Measurements from ENCODE around the gene IL32.
"Not testable (repeated sequence)": the region's sequence is repeated elsewhere in the genome, so short reads cannot be mapped to it uniquely, and the experiment has no call there.

IL32 gene

DNA sequence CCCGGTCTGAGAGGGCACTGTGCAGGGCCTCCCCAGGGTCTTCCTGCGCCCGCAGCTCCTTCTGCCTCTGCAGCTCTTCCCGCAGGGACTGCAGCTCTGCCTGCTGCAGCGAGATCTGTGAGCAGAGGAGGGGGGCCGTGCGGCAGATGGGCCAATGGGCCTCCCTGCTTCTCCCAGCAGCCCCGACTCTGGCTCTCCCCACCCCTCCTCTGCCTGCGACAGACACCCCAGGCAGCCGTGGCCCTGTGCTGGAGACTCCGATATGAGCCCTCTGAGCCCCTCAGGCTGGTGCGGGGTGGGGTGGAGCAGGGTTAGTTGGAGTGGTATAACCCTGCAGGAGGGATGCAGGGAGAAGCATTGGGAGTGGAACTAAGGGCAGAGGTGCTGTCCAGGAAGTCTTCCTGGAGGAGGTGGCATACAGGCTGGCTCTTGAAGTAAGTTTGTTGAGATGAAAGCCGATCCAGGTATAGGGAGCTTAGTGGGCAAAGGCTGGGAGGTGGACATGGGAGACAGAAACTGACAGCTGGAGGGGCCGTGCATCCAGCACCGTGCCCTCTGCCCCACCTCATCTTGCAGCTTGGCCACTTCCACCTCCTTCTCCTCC lies 36.6 kb upstream of the IL32 start:
- DNase-seq, result no peak

DNA sequence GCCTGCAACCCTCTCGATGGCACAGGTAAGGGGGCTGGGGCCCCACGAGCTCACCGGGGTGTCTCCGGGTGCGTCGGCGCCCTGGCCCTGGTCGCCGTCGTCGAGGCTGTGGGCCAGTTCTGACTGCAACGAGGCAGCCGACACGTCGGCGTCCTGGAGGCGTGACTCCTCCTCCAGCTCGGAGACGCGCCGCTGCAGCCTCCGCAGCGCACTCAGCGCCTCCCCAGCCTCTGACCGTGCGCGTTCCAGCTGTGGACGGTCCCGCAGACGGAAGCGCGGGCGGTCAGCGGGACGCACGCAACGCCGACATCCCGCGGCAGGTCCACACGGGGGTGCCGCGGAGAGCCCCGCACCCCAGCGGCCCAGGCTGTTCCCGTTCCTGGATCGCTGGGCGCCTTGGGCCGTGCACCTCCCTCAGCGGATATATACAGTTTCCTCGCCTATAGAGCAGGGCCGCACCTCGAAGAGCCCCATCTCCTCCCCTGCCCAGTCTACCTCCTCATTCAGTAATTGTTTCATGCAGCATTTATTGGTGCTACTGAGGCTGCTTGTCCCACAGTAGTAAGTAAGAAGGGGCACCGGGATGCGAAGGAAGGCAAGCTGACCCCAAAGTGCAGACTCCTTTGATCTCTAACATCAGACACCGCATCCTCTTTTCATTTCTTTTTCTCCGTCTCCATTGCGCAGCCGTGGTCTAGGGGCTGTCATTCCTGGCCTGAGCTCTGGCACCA lies 35.8 kb upstream of the IL32 start:
- DNase-seq, result no peak

DNA sequence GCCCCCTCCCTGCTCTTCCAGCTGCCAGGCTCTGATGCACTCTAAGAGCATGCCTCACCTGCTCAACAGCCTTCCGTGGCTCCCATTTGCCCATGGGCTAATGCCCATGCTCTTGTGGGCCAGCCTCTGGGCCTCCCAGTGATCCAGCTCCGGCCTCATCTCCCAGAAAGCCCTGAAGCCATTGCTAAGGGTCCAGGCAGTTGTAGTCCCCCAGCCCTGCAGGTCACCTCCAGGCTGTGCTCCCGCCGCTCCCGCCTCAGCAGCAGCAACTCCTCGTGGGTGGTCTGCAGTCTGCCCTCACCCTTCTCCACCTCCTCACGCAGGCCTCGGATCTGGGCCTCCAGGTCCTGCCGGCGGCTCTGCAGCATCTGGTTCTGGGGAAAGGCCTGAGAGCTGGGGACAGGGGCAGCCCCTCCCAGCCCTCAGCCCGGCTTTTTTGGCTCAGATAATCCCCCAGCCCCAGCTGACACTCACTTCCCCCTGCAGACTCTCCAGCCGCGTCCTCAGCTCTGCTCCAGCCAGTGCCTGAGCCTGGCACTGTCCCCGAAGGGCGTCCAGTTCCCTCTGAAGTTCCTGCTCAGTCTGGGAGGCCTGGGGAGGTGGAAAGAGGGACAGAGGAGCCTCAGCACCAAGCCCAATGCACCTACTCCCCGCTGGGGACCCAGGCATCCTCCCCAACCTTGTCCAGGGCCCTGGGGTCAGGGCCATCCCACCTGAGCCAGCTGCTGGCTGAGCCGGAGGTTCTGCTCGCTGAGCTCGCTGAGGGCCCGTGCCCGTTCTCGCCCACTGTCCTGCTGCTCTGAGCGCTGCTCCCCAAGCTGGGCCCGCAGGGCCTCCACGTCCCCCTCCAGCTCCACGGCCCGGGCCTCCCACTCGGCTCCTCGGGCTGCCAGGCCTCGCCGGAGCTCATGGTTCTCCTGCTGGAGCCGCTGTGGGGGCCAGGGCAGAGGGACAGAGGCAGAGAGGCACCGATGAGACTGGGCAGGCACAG lies 34.9 kb upstream of the IL32 start:
- no peak for DNase-seq

DNA sequence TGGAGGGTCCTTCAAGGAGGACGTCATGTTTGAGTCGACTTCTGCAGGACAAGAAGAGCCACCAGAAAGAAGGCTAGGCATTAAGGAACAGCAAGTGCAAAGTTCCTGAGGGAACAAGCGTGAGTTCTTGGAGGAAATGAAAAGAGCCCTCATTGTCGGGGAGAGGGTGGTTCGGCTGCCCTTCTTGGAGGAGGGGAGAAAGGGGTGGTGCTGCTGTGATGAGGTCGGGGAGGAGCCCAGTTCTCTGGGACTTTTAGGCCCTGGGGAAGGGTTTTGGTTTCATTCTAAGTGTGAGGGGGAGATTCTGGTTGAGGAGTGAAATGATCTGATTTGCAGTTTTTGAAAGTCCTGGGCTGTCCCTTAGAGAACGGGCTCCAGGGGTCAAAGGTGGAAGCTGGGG lies 32.8 kb upstream of the IL32 start:
- no peak for DNase-seq

DNA sequence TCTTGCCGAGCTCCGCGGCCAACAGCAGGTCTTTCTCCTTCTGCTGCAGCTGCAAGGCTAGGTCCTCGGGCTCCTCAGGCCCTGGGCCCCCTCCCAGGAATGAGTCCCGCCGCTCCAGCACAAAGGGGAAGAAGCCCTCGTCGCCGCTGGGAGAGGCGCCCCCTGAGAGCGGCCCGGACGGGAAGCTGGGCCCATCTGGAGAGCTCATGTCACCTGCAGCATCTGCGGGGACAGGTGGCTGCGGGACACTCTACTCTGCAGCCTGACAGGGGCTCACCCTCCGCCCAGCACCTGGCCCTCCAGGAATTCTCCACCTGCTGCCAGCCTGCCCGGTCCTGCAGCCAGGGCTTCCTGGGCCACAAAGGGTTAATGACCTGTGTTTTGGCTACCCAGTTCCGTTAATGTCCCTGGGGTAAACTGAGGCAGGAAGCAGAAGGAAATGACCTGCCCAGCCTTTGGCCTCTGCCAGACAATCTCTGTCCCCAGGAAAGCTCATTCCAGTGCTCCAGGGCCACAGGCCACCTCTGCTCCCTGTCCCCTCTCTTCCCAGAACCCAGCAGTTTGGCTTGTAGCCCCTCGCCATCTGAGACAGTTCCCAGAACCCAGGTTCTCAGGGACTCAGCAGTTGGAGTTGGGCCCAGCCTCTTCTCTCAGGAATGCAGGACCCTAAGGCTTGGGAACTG lies 30.0 kb upstream of the IL32 start:
- DNase-seq, result no peak

DNA sequence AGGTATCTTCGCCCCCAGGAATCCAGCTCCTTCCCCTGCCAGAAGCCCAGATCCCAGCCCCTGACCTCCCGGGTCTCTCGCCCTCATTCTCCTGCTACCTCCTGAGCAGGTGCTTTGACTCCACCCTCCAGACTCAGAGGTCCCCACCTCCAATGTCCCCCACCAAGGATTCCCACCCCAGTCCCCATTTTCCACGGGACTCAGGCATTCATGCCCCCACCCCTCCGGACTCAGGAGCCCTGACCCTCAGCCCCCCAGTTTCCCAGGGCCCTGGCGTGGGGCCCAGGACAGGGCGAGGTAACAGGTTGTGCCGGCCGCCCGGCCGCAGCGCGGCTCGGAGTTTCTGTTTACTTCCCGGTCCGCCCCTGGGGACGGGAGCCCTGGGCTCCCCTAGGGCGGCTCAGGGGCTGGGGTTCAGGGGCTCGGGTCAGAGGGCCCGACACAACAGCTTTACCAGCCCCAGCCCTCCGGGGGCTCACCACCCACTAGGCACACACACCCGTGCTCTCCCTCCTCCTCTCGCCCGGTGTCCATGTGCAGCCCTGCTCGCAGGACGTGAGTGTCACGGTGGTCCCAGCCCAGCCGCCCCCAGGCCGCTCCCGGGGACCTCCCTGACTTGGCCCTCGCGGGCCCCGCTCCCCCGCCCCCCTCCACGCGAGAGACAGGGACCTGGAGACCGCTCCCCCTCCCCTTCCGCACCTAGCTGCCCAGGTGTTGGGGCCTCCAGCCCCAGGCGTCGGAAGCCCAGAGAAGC lies 29.3 kb upstream of the IL32 start:
- DNase-seq, result no peak

DNA sequence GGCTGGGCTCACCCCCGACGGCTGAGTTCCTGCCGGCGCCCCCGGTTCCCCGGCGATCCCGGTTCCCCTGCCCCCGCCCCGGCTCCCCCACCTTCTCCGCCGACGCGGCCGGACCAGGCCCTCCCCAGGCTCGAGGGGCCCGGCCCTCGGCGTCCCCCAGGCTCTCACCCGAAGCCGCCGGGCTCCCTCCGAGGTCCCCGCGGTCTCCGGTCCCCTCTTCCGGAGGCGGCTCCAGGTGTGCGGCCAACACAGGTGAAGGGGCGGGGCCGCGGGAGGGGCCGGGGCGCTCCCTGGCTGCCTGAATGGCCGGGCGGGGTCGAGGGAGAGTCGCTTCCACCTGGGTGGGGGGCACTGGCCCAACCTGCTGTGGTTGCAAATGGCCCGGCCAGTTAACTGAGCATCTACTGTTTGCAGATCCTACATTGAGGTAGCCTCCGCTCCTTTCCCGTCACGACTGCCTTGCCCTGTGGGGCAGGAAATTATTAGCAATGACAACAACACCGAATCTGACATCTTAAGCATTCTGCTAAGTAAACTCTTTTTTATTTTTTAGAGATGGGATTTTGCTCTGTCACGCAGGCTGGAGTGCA lies 28.6 kb upstream of the IL32 start, which contains the start of gene BICDL2:
Gene BICDL2, minus strand, starts transcription at position 219 of the 590 bp plus-strand sequence. CDS start 1,448 bp downstream, outside the sequence.
- DNase-seq, result no peak

DNA sequence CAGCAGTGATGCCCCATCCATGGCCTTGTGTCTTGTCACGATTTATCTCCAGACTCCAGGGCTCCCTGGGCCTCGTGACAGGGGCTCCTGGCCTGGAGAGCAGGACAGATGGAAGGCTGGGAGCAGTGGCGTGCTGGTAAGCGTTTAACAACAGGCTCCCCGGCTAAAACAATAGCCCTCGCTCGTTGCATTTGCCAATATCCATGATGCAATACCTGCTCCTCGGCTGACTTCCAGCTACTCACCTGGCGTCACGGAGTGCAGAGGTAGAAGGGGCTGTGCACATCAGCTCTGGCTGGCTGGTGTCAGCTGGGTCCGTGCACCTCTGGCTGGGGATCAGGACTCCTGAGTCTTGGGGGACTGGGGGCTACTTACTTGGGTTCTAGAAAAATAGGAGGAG lies 27.2 kb upstream of the IL32 start:
- no peak for DNase-seq

DNA sequence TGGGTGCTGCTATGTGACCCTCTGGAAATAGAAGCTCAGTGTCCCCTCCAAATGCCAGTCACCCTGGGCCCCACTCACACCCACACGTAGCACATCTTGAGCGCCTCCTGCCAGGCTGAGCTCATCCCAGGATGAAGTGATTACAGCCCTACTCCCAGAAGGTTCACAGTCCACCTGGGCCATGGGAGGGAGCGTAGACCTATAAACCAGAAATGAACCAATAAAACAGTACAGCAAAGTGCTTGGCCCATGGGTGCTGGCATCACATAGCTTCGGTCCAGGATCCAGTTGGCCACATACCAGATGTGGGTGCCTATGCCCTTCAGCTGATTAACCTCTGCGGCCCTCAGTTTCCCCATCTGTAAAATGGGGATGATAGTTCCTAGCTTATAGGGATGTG lies 26.5 kb upstream of the IL32 start:
- no peak for DNase-seq

DNA sequence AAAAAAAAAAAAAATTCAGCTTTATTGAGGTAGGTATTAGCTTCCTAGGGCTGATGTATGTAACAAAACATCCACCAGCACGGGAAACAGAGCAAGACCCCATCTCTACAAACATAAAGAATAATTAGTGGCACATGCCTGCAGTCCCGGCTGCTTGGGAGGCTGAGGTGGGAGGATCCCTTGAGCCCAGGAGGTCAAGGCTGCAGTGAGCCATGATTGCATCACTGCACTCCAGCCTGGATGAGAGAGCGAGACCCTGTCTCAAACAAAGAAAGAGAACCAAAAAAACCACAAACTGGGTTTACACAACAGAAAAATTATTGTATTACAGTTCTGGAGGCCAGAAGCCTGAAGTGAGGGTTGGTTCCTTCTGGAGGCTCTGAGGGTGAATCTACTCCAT lies 23.1 kb upstream of the IL32 start:
- no peak for DNase-seq

DNA sequence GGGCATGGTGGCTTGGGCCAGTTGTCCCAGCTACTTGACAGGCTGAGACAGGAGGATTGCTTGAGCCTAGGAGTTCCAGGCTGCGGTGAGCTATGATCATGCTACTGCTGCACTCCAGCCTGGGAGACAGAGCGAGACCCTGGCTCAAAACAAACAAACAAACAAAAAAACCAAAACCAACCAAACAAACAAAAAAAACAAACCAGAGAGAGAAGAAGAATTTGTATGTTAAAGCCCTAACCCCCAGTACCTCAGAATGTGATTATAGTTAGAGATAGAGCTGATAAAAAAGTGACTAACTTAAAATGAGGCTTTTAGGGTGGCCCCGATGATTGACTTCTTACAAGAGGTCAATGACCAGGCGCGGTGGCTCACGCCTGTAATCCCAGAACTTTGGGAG lies 20.7 kb upstream of the IL32 start:
- DNase-seq, result no peak

DNA sequence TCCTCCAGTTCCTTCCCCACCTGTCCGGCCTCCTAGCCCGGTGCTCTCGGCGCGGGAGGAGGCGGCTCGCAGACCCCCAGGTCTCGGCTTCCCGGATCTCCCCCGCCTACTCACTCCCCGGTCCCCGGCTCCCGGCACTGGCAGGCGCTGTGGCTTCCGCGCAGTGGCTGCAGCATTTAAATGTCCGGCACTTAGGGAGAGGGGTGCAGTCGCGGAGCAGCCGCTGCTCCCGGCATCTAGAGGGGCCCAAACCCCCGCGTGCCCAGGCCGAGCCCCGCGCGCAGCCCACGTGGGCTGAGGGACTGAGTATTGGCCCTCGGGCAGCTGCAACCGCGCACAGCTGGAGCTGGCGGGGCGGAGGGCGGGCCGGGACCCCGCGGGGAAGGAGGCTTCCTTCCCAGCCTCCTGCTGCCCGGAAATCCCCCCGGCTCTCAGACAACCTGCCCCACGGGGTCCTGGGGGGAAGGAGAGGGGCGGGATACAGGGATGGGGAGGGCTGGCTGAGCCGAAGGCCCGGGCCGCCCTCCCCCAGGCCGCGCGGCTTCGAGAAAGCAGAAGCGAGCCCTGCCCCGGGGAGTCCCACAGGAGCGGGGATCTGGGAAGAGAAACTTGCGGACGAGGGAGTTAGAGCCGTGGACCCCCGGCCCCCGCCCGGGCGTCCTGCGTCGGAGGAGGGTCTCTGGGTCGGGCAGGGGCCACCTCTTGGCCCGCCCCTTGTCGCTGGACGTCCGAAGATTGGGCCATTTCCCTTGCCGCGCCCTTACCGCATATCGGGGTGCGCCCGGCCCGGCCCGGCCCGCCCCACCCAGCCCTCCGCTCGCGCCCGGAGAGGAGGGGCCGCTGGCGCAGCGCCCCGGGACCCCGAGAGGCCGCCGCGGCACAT lies 19.4 kb upstream of the IL32 start, which contains the start of gene MMP25:
Gene MMP25, plus strand, starts transcription at position 804 of the 883 bp plus-strand sequence. CDS start 357 bp downstream, outside the sequence.
- no peak for DNase-seq

DNA sequence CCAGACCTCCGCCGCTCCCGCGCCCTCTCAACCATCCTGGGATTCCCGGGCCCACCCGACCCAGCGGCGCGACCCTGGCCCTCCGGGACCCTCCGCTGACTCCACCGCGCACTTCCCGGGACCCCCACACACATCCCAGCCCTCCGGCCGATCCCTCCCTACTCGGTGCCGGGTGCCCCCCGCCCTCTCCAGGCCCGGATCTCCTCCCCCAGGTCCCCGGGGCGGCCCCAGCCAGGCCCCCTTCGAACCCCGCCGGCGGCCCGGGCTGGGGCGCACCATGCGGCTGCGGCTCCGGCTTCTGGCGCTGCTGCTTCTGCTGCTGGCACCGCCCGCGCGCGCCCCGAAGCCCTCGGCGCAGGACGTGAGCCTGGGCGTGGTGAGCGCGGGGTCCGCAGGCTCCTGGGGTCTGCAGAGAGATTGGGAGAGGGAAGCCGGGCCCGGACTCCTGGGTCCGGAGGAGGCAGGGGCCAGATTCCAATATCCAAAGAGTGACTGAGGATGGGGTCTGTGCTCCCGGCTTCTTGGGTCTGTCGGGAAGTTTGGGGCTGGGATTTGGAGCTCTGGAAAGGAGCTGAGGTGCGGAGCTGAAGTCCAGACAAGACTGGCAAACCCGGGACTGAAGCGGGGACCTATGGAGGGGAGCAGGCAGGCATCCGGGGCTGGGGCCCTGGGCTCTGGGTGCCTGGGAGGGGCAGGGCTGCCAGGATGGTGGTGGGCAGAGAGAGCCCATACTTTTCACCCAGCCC lies 18.6 kb upstream of the IL32 start:
- DNase-seq, result no peak

DNA sequence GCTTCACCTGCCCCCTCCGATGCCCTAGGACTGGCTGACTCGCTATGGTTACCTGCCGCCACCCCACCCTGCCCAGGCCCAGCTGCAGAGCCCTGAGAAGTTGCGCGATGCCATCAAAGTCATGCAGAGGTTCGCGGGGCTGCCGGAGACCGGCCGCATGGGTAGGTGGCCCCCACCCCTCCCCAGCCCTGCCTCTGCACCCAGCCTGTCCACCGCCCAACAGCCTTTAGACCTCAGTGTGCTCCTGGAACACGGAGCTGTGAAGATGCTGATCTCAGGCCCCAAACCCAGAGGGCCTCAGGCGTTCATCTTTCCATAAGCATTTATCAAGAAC lies 18.1 kb upstream of the IL32 start:
- DNase-seq, result no peak

DNA sequence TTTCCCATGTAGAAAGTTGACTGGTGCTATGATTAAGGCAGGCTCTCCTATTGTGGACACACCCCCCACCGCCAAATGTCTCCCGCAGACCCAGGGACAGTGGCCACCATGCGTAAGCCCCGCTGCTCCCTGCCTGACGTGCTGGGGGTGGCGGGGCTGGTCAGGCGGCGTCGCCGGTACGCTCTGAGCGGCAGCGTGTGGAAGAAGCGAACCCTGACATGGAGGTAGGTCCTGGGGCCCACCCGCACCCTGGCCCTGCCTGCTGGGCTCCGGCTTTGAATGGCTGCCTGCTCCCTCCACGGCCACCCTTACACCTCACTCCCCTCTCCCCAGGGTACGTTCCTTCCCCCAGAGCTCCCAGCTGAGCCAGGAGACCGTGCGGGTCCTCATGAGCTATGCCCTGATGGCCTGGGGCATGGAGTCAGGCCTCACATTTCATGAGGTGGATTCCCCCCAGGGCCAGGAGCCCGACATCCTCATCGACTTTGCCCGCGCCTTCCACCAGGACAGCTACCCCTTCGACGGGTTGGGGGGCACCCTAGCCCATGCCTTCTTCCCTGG lies 15.4 kb upstream of the IL32 start:
- no peak for DNase-seq

DNA sequence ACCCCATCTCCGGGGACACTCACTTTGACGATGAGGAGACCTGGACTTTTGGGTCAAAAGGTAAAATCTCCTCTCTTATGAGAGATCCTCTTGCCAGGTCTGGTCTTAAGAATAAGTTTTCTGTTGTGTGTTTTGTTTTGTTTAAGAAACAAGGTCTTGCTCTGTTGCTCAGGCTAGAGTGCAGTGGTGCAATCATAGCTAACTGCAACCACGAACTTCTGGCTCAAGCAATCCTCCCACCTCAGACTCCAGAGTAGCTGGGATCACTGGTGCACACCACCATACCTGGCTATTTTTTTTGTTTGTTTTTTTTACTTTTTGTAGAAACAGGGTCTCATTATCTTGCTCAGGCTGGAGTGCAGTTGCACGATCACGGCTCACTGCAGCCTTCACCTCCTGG lies 15.0 kb upstream of the IL32 start:
- no peak for DNase-seq

DNA sequence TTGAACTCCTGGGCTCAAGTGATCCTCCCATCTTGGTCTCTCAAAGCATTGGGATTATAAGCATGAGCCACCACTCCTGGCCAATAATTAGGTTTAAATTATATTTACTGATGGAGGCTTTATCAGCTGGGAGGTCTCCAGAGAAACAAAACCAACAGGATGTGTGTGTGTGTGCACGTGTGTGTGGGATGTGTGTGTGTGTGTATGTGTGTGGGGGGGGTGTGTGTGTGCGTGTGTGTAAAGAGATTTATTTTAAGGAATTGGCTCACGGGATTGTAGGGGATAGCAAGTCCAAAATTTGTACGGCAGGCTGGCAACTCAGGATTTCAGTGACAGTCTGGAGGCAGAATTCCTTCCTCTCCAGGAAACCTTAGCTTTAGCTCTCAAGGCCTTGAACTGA lies 14.4 kb upstream of the IL32 start:
- DNase-seq, result no peak

DNA sequence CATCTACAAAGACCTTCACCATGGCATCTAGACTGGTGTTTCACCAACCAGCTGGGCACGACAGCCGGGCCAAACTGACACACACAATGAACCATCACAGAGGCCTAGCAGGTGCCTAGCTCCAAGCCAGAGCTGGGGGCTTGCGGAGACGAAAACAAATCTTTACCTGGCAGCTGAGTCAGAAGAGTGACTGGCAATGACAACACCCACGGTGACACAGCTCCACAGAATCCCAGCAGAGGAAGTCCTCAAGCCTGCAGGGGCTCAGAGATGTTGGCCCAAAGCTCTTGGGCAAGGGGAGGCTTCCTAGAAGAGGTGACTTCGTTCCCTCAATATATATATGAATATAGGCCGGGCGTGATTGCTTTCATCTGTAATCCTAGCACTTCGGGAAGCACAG lies 13.9 kb upstream of the IL32 start:
- DNase-seq, result no peak

DNA sequence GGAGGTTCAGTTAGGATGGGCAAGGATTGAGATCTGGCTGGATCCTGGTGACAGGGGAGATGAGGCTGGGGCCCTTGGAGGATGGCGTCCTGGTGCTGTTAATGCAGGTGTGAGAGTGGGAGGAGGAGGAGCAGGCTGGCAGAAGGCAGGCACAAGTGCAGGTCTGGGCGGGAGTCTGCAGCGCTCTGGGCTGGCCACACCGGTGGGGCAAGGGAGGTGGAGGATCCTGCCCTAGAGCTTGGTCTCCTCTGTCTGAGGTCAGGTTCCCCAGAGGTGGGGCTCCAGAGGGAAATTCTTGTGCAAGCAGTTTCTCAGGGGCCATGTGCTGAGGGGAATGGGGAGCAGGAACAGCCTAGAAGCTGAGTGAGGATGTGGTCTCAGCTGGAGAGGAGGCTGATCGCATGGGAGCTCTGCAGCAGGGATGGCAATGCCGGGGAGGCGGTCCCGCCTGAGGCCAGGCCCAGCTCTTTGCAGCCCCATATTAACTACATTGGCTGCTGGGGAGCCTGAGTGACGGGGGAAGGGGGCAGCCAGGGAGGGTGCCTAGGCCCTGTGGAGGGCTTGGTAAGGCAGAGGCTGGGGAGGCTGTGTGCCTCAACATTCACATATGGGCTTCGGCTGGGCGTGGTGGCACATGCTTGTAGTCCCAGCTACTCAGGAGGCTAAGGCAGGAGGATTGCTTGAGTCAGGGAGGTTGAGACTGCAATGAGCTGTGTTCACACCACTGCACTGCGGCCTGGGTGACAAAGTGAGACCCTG lies 12.7 kb upstream of the IL32 start:
- DNase-seq, result not testable (repeated sequence)
